ENCODE measurements around the gene TBC1D5. TPM values are rescaled to one million over a fixed set of nuclear protein-coding genes. Genes with fewer than 3 reads are reported as not detected.

The TBC1D5 gene
- total and polyA plus RNA-seq, 2 of the 8 experiments (the other 6 are each of a cell fraction or from before 2014, with no cell fraction given): 11.0 to 22.9 TPM

DNA sequence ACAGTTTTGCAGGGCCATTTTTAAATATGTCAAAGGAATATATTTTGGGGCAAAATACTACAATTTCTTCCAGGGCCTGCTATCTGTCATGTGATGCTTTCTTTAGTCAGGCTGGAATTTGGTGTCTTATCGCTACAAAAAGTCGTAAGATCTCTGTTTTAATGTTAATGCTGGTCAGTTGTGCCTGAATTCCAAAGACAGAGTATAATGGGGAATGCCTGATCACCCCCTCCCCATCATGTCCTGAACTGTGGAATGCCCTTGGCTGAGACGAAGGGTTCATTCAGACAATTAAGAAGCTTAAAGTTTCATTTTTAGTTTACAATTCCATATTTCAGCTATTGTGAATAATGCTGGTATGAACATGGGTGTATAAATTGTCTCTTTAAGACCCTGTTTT, 203.0 kb downstream of the TBC1D5 start (continued):
- TF ChIP-seq, protein P1, sequence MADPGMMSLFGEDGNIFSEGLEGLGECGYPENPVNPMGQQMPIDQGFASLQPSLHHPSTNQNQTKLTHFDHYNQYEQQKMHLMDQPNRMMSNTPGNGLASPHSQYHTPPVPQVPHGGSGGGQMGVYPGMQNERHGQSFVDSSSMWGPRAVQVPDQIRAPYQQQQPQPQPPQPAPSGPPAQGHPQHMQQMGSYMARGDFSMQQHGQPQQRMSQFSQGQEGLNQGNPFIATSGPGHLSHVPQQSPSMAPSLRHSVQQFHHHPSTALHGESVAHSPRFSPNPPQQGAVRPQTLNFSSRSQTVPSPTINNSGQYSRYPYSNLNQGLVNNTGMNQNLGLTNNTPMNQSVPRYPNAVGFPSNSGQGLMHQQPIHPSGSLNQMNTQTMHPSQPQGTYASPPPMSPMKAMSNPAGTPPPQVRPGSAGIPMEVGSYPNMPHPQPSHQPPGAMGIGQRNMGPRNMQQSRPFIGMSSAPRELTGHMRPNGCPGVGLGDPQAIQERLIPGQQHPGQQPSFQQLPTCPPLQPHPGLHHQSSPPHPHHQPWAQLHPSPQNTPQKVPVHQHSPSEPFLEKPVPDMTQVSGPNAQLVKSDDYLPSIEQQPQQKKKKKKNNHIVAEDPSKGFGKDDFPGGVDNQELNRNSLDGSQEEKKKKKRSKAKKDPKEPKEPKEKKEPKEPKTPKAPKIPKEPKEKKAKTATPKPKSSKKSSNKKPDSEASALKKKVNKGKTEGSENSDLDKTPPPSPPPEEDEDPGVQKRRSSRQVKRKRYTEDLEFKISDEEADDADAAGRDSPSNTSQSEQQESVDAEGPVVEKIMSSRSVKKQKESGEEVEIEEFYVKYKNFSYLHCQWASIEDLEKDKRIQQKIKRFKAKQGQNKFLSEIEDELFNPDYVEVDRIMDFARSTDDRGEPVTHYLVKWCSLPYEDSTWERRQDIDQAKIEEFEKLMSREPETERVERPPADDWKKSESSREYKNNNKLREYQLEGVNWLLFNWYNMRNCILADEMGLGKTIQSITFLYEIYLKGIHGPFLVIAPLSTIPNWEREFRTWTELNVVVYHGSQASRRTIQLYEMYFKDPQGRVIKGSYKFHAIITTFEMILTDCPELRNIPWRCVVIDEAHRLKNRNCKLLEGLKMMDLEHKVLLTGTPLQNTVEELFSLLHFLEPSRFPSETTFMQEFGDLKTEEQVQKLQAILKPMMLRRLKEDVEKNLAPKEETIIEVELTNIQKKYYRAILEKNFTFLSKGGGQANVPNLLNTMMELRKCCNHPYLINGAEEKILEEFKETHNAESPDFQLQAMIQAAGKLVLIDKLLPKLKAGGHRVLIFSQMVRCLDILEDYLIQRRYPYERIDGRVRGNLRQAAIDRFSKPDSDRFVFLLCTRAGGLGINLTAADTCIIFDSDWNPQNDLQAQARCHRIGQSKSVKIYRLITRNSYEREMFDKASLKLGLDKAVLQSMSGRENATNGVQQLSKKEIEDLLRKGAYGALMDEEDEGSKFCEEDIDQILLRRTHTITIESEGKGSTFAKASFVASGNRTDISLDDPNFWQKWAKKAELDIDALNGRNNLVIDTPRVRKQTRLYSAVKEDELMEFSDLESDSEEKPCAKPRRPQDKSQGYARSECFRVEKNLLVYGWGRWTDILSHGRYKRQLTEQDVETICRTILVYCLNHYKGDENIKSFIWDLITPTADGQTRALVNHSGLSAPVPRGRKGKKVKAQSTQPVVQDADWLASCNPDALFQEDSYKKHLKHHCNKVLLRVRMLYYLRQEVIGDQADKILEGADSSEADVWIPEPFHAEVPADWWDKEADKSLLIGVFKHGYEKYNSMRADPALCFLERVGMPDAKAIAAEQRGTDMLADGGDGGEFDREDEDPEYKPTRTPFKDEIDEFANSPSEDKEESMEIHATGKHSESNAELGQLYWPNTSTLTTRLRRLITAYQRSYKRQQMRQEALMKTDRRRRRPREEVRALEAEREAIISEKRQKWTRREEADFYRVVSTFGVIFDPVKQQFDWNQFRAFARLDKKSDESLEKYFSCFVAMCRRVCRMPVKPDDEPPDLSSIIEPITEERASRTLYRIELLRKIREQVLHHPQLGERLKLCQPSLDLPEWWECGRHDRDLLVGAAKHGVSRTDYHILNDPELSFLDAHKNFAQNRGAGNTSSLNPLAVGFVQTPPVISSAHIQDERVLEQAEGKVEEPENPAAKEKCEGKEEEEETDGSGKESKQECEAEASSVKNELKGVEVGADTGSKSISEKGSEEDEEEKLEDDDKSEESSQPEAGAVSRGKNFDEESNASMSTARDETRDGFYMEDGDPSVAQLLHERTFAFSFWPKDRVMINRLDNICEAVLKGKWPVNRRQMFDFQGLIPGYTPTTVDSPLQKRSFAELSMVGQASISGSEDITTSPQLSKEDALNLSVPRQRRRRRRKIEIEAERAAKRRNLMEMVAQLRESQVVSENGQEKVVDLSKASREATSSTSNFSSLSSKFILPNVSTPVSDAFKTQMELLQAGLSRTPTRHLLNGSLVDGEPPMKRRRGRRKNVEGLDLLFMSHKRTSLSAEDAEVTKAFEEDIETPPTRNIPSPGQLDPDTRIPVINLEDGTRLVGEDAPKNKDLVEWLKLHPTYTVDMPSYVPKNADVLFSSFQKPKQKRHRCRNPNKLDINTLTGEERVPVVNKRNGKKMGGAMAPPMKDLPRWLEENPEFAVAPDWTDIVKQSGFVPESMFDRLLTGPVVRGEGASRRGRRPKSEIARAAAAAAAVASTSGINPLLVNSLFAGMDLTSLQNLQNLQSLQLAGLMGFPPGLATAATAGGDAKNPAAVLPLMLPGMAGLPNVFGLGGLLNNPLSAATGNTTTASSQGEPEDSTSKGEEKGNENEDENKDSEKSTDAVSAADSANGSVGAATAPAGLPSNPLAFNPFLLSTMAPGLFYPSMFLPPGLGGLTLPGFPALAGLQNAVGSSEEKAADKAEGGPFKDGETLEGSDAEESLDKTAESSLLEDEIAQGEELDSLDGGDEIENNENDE (IDR thresholded peaks at IDR 0.05; ENCODE audit: insufficient replicate concordance, low read length): peak; percentile 37
